Mesendoderm (in vitro differentiated cells): ENCODE measurements around the gene TSHB.

Source experiments
- DNase-seq: peaks from one replicate; pipeline ENCODE4 v3.0.0; 2013
- H2AK5ac ChIP-seq: 2 replicates; pipeline ENCODE4 v1.6.1; 2013; ENCODE audit warnings: low read length, inconsistent platforms
- H2BK120ac ChIP-seq: 2 replicates; pipeline ENCODE4 v1.6.1; 2013; ENCODE audit warnings: low read depth, mild to moderate bottlenecking, low read length, moderate library complexity, mixed read lengths
- H2BK15ac ChIP-seq: replicated peaks from 2 replicates; pipeline ENCODE4 v1.6.1; 2013; ENCODE audit warnings: low read depth, mild to moderate bottlenecking, moderate library complexity
- H2BK5ac ChIP-seq: 2 replicates; pipeline ENCODE4 v1.6.1; 2013; ENCODE audit warnings: low read length, inconsistent platforms
- H3K18ac ChIP-seq: 2 replicates; pipeline ENCODE4 v1.6.1; 2013; ENCODE audit warnings: mild to moderate bottlenecking, low read length, mixed read lengths
- H3K23ac ChIP-seq: one replicate; pipeline ENCODE4 v1.6.1; 2013; ENCODE audit warnings: low read length
- H3K27ac ChIP-seq: 2 replicates; pipeline ENCODE4 v1.5.1; 2013; ENCODE audit warnings: low read depth, mild to moderate bottlenecking, inconsistent platforms, low read length, moderate library complexity
- H3K27me3 ChIP-seq: 2 replicates; pipeline ENCODE4 v1.6.1; 2013; ENCODE audit warnings: low read length, control low read depth, mild to moderate bottlenecking, inconsistent platforms; ENCODE audit not compliant: insufficient read depth, poor library complexity
- H3K36me3 ChIP-seq: 2 replicates; pipeline ENCODE4 v1.6.1; 2013; ENCODE audit warnings: low read length, inconsistent platforms; ENCODE audit not compliant: control insufficient read depth, insufficient read depth
- H3K4ac ChIP-seq: one replicate; pipeline ENCODE4 v1.6.1; 2013; ENCODE audit warnings: low read depth, mild to moderate bottlenecking, low read length, moderate library complexity
- H3K4me1 ChIP-seq: 2 replicates; pipeline ENCODE4 v1.6.1; 2013; ENCODE audit warnings: low read depth, low read length, inconsistent platforms; ENCODE audit not compliant: control insufficient read depth
- H3K4me2 ChIP-seq: 2 replicates; pipeline ENCODE4 v1.6.1; 2013; ENCODE audit warnings: low read length
- H3K4me3 ChIP-seq: 2 replicates; pipeline ENCODE4 v1.5.1; 2013; ENCODE audit warnings: mild to moderate bottlenecking, low read length
- H3K56ac ChIP-seq: one replicate; pipeline ENCODE4 v1.6.1; 2013; ENCODE audit warnings: low read length
- H3K79me1 ChIP-seq: 2 replicates; pipeline ENCODE4 v1.6.1; 2013; ENCODE audit warnings: low read length, inconsistent platforms
- H3K79me2 ChIP-seq: 2 replicates; pipeline ENCODE4 v1.6.1; 2013; ENCODE audit warnings: mild to moderate bottlenecking, low read length; ENCODE audit not compliant: control insufficient read depth, insufficient read depth
- H3K9ac ChIP-seq: 2 replicates; pipeline ENCODE4 v1.6.1; 2013; ENCODE audit warnings: low read length, inconsistent platforms
- H4K5ac ChIP-seq: one replicate; pipeline ENCODE4 v1.6.1; 2013; ENCODE audit warnings: low read length
- H4K8ac ChIP-seq: one replicate; pipeline ENCODE4 v1.6.1; 2013; ENCODE audit warnings: low read depth, mild to moderate bottlenecking, control low read depth, low read length, moderate library complexity
- WGBS: extraction: QIAGEN DNeasy Blood & Tissue Kit; methylation state at CpG from one replicate; pipeline ENCODE4 v1.1.7; 2013; ENCODE audit warnings: low lambda C conversion rate, missing lambda C conversion rate; ENCODE audit not compliant: insufficient coverage; ENCODE audit errors: extremely low coverage; 5-methylcytosine and 5-hydroxymethylcytosine counted together

The TSHB gene

DNA sequence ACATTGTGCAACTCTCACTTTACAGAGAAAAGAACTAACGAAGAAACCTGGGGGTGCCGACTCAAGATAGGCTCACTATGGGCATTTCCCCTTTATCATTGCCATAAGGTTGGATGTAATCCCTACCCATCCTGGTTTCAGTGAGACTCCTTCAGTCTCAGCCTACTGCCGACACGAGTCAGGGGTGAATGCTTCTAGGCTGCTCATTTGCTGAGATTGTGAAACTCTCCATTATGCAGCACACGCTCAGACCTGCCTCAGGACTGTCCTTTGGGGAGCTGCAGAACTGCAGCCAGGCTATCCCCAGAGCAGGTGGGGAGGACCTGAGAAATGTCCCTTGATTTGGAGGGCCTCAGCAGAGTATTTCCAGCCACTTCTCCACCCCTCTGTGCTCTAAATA lies 22.2 kb downstream of the TSHB start:
- H3K79me1 ChIP-seq: no peaks in the 10 kb centered on the region
- H3K4me1 ChIP-seq: peaks cover 3% of the 10 kb centered on the region
- H4K8ac ChIP-seq: no peak overlapping the region
- no peak overlapping the region for H4K5ac ChIP-seq
- H3K27me3 ChIP-seq: no peaks in the 10 kb centered on the region
- H2BK15ac ChIP-seq: no peak overlapping the region
- H3K23ac ChIP-seq: no peak overlapping the region
- H3K79me2 ChIP-seq: no peaks in the 10 kb centered on the region
- no peak overlapping the region for H3K4me3 ChIP-seq
- no peak overlapping the region for H3K56ac ChIP-seq
- no peak overlapping the region for H2BK120ac ChIP-seq
- no peak for DNase-seq
- H3K27ac ChIP-seq: no peak overlapping the region
- H2AK5ac ChIP-seq: no peak overlapping the region
- no peak overlapping the region for H3K4ac ChIP-seq
- H3K36me3 ChIP-seq: no peaks in the 10 kb centered on the region
- no peak overlapping the region for H3K9ac ChIP-seq
- no peak overlapping the region for H3K4me2 ChIP-seq
- no CpG with 5 or more reads among the region's 5 CpGs for WGBS
- H2BK5ac ChIP-seq: no peak overlapping the region
- H3K18ac ChIP-seq: no peak overlapping the region

DNA sequence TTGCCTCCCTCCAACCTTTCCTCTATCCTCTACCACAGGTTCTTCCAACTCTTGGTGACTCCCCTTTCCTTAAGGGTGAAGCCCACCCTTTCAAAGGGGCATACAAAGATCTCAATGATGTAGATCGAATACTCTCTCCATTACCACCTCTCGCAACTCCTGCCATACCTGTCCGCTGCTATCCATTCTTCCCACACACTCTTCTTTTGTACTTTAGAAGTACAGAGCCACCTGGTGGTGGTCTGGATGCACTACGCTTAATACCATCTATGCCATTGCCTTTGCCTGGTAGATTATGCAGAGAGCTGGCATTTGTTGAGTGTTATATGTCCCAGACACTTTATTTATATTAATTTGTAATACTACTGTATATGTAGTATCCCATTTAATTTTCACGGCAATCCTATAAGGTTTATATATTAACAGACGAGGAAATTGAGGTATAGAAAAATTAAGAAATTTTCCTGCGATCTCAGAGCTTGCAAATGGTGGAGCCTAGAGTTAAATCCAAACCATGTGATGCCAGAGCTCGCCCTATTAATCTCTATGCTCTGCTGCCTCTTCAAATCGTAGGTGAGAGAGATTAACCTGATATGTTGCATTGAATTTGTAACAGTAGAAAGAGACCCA lies 22.9 kb downstream of the TSHB start:
- Histone ChIP-seq H3K27ac (no peak overlapping the region), H4K8ac (no peak overlapping the region), H2BK15ac (no peak overlapping the region), H4K5ac (no peak overlapping the region), H2BK5ac (no peak overlapping the region), H3K9ac (no peak overlapping the region), H3K4me1 (peaks cover 3% of the 10 kb centered on the region), H3K4me3 (no peak overlapping the region), H3K36me3 (no peaks in the 10 kb centered on the region), H3K27me3 (no peaks in the 10 kb centered on the region), H3K79me1 (no peaks in the 10 kb centered on the region), H3K18ac (no peak overlapping the region), H3K4ac (no peak overlapping the region), H3K23ac (no peak overlapping the region), H2AK5ac (no peak overlapping the region), H3K56ac (no peak overlapping the region), H3K79me2 (no peaks in the 10 kb centered on the region), H2BK120ac (no peak overlapping the region), H3K4me2 (no peak overlapping the region)
- WGBS: no CpG with 5 or more reads among the region's 9 CpGs
- DNase-seq: peak; percentile 79

DNA sequence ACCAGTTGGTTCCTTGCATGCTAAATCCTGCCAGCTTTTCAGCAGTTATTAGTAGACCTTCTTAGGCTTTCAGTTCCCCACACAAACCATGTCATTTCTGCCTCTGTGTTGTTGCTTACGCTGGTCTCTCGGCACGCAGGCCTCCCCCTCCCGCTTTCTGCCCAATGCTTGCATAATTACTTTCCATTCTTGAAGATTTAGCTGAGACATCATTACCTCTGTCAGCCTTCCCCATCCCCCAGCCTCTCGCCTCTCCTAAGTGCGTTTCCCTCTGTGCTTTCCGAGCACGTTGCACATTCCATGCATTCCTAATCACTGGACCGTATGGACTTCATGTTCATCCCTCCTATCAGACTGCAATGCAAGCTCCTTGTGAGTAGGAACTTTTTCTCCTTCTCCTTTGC lies 26.8 kb downstream of the TSHB start:
- Histone ChIP-seq H2BK15ac (no peak overlapping the region), H3K4me3 (no peak overlapping the region), H4K8ac (no peak overlapping the region), H2BK120ac (no peak overlapping the region), H3K79me2 (no peaks in the 10 kb centered on the region), H2AK5ac (no peak overlapping the region), H3K23ac (no peak overlapping the region), H3K9ac (no peak overlapping the region), H3K4me1 (peaks cover 3% of the 10 kb centered on the region), H3K18ac (no peak overlapping the region), H3K4me2 (no peak overlapping the region), H3K36me3 (no peaks in the 10 kb centered on the region), H3K4ac (no peak overlapping the region), H3K27ac (no peak overlapping the region), H3K56ac (no peak overlapping the region), H4K5ac (no peak overlapping the region), H3K79me1 (no peaks in the 10 kb centered on the region), H3K27me3 (no peaks in the 10 kb centered on the region), H2BK5ac (no peak overlapping the region)
- no CpG with 5 or more reads among the region's 9 CpGs for WGBS
- DNase-seq: peak; percentile 73

DNA sequence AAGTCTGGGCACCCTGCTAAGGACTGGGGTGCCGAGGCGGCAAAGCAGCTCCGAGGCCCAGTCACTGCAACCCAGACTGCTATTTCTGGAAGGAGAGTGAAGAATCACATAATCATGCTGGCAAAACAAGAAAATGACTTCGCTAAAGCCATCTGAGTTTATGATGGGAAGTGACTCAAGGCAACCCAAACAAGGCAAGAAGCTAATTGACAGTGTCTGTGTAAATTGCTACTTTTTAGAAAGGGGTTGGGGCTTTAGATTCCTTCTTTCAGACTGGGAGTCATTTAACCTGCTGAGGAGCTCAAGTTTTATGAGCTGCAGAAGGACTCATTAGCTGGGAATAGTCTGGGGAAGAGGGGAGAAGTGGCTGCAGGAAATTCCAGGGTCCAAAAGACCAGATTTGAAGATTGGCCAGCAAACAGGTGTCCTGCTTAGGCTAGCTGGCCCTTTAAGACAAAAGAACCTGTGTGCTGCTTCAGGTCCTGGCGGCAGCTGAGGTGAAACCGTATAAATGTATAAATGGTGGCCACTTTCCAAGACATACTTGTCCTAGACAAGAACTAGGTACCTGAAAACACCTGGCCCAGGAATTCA lies 28.1 kb downstream of the TSHB start:
- H3K4me3 ChIP-seq: no peak overlapping the region
- WGBS: no CpG with 5 or more reads among the region's 6 CpGs

DNA sequence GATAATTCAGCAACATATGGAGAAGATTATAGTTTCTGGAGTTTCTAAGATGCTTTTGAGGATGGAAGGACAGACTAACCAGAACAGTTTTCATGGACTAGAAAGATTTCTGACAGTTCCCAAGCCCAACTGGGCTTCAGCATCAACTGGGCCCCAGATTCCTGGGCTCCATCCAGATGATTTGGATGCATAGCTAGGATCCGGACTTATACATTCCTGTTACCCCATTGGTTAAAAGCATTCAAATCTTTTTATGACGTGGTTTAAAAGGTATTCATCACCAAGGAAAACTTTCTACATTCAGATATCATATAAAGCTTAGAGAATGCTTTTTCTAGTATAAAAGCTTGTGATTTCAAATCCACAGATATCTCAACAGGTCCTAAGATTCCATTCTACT lies 29.7 kb downstream of the TSHB start:
- no peak overlapping the region for H3K4me2 ChIP-seq
- WGBS: no CpG with 5 or more reads among the region's 2 CpGs
- H4K5ac ChIP-seq: no peak overlapping the region
- peaks cover 3% of the 10 kb centered on the region for H3K4me1 ChIP-seq
- no peak overlapping the region for H2BK120ac ChIP-seq
- H3K79me2 ChIP-seq: no peaks in the 10 kb centered on the region
- H2BK5ac ChIP-seq: no peak overlapping the region
- H3K36me3 ChIP-seq: no peaks in the 10 kb centered on the region
- no peak overlapping the region for H3K18ac ChIP-seq
- H3K56ac ChIP-seq: no peak overlapping the region
- H2AK5ac ChIP-seq: no peak overlapping the region
- H3K23ac ChIP-seq: no peak overlapping the region
- no peak overlapping the region for H4K8ac ChIP-seq
- H2BK15ac ChIP-seq: no peak overlapping the region
- no peak overlapping the region for H3K27ac ChIP-seq
- no peak overlapping the region for H3K9ac ChIP-seq
- no peak overlapping the region for H3K4me3 ChIP-seq
- DNase-seq: no peak
- no peak overlapping the region for H3K4ac ChIP-seq
- H3K79me1 ChIP-seq: no peaks in the 10 kb centered on the region
- H3K27me3 ChIP-seq: no peaks in the 10 kb centered on the region

More for the DNA sequence above, 28.1 kb downstream of the TSHB start:
- H3K27me3 ChIP-seq: no peaks in the 10 kb centered on the region
- H3K56ac ChIP-seq: no peak overlapping the region
- DNase-seq: no peak
- H3K9ac ChIP-seq: no peak overlapping the region
- H2BK15ac ChIP-seq: no peak overlapping the region
- H4K5ac ChIP-seq: no peak overlapping the region
- no peak overlapping the region for H2BK120ac ChIP-seq
- no peak overlapping the region for H3K4me2 ChIP-seq
- no peaks in the 10 kb centered on the region for H3K36me3 ChIP-seq
- H3K18ac ChIP-seq: no peak overlapping the region
- no peak overlapping the region for H3K27ac ChIP-seq
- H3K23ac ChIP-seq: no peak overlapping the region
- no peak overlapping the region for H3K4ac ChIP-seq
- H3K79me2 ChIP-seq: no peaks in the 10 kb centered on the region
- peaks cover 3% of the 10 kb centered on the region for H3K4me1 ChIP-seq
- H4K8ac ChIP-seq: no peak overlapping the region
- no peak overlapping the region for H2BK5ac ChIP-seq
- no peaks in the 10 kb centered on the region for H3K79me1 ChIP-seq
- no peak overlapping the region for H2AK5ac ChIP-seq

DNA sequence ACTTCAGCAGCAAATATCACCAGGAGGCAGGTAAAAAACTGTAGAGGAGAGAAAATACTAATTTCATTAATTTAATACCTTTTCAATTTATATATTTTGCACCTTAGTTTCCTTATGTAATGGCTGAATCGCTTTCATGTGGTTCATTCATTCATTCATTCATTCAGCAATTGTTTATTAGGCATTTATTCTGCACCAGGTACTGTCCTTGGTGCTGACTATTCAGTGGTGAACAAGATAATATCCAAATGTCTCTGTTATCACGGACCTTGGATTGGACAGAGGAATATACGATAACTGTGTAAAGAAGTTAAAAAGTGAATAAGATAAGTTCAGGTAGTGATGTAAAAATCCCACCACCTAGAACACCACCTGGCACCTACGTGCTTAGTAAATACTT lies 30.9 kb downstream of the TSHB start:
- H3K9ac ChIP-seq: no peak overlapping the region
- no peak overlapping the region for H4K5ac ChIP-seq
- no peaks in the 10 kb centered on the region for H3K79me2 ChIP-seq
- H4K8ac ChIP-seq: no peak overlapping the region
- no peak overlapping the region for H2AK5ac ChIP-seq
- no peaks in the 10 kb centered on the region for H3K79me1 ChIP-seq
- H3K27ac ChIP-seq: no peak overlapping the region
- no peak overlapping the region for H3K4ac ChIP-seq
- no CpG with 5 or more reads among the region's 4 CpGs for WGBS
- no peak overlapping the region for H2BK5ac ChIP-seq
- H2BK120ac ChIP-seq: no peak overlapping the region
- DNase-seq: no peak
- no peak overlapping the region for H3K4me2 ChIP-seq
- no peak overlapping the region for H3K18ac ChIP-seq
- H3K4me3 ChIP-seq: no peak overlapping the region
- peaks cover 3% of the 10 kb centered on the region for H3K4me1 ChIP-seq
- H3K27me3 ChIP-seq: no peaks in the 10 kb centered on the region
- no peak overlapping the region for H2BK15ac ChIP-seq
- no peak overlapping the region for H3K23ac ChIP-seq
- no peaks in the 10 kb centered on the region for H3K36me3 ChIP-seq
- no peak overlapping the region for H3K56ac ChIP-seq
